NCI-H345 (cell line): ENCODE measurements around the gene ASB2.

Experiments
- DNase-seq: peaks from one replicate; lab custom pipeline; 2025; lab: John Stamatoyannopoulos, UW

ASB2 gene

GRCh38 chr14:93950948-93951634, 25.3 kb downstream of the ASB2 start:
- DNase-seq, result no peak

- DNase-seq, result no peak
Observed at GRCh38 chr14:93949511-93950075, 26.8 kb downstream of the ASB2 start.

GRCh38 chr14:93947282-93947681, 29.1 kb downstream of the ASB2 start:
- no peak for DNase-seq

GRCh38 chr14:93946541-93947090, 29.8 kb downstream of the ASB2 start:
- DNase-seq, result no peak

GRCh38 chr14:93946104-93946503, 30.3 kb downstream of the ASB2 start:
- DNase-seq, result no peak

GRCh38 chr14:93945070-93945399, 31.3 kb downstream of the ASB2 start:
- no peak for DNase-seq

- no peak for DNase-seq
Observed at GRCh38 chr14:93944348-93945069, 31.9 kb downstream of the ASB2 start.

- no peak for DNase-seq
Observed at GRCh38 chr14:93943930-93944329, 32.4 kb downstream of the ASB2 start.

- no peak for DNase-seq
Observed at GRCh38 chr14:93943052-93943451, 33.3 kb downstream of the ASB2 start.

- peak; percentile 87 for DNase-seq
Observed at GRCh38 chr14:93941293-93941910, 35.0 kb downstream of the ASB2 start.

- DNase-seq, result no peak
Observed at GRCh38 chr14:93940437-93940836, 35.9 kb downstream of the ASB2 start.

- DNase-seq, result peak; percentile 75
Observed at GRCh38 chr14:93939304-93940229, 36.8 kb downstream of the ASB2 start.

- no peak for DNase-seq
Observed at GRCh38 chr14:93938751-93939303, 37.5 kb downstream of the ASB2 start.

GRCh38 chr14:93937519-93937918, 38.9 kb downstream of the ASB2 start:
- no peak for DNase-seq

GRCh38 chr14:93936926-93937325, 39.4 kb downstream of the ASB2 start:
- no peak for DNase-seq

- peak; percentile 26 for DNase-seq
Observed at GRCh38 chr14:93936245-93936644, 40.1 kb downstream of the ASB2 start.

- no peak for DNase-seq
Observed at GRCh38 chr14:93935213-93935612, 41.2 kb downstream of the ASB2 start.

GRCh38 chr14:93932642-93933041, 43.7 kb downstream of the ASB2 start:
- DNase-seq, result no peak

GRCh38 chr14:93930989-93931307, 45.4 kb downstream of the ASB2 start:
- no peak for DNase-seq

GRCh38 chr14:93930296-93930988, 45.9 kb downstream of the ASB2 start:
- DNase-seq, result no peak

- DNase-seq, result no peak
Observed at GRCh38 chr14:93929657-93930056, 46.7 kb downstream of the ASB2 start.
